Lower leg skin (tissue), 4 donors: ENCODE results near the gene ASF1A. TPM values are rescaled to one million over a fixed set of nuclear protein-coding genes. Genes with fewer than 3 reads are reported as not detected.

ENCODE experiments used
- DNase-seq, 2 donors: peaks; one replicate each; pipeline ENCODE4 v3.0.0-alpha.2; 2019; ENCODE audit warnings: low spot score in 2 of 2
- H3K4me3 ChIP-seq: fragments of 200-600 bp; sonication (generic); 2 replicates; pipeline ENCODE4 v1.5.1; 2017; ENCODE audit warnings: mild to moderate bottlenecking, low read depth; ENCODE audit not compliant: poor library complexity, severe bottlenecking
- POLR2A ChIP-seq, 2 donors: fragments of 450-650 bp; IDR thresholded peaks; one replicate each; pipeline ENCODE4 v1.6.1; 2016 to 2017; ENCODE audit warnings: antibody characterized with exemption in 2 of 2, mild to moderate bottlenecking in 1 of 2, moderate library complexity in 1 of 2
- WGBS, 2 donors: methylation state at CpG; one replicate each; pipeline ENCODE4 v1.1.5; 2018; 5-methylcytosine and 5-hydroxymethylcytosine counted together
- intact Hi-C: fragments of 100-400 bp; cut with DNase I; formaldehyde crosslinking; loops from one replicate; pipeline ENCODE4 v1.15.0; 2023; ENCODE audit warnings: low total_unique reads
- total RNA-seq, 4 donors: library from RNA; depleted of rRNA; stranded (reverse); fragments of >200 nt; gene quantifications; one replicate each; pipeline ENCODE4 v1.1.0, GENCODE V29; 2016
- TF ChIP-seq, protein P1 (sequence below), 3 donors: fragments of 450-650 bp; IDR thresholded peaks; one replicate each; pipeline ENCODE4 v1.5.1; 2016; ENCODE audit warnings: antibody characterized with exemption in 3 of 3, mild to moderate bottlenecking in 3 of 3, moderate library complexity in 2 of 3

ASF1A gene
- total RNA-seq, 4 donors from 2014 or later, result 6.9 to 15.4 (median 11.6) TPM

GRCh38 chr6:118921084-118921483 lies 27.1 kb downstream of the ASF1A start:
- no peak overlapping the region for H3K4me3 ChIP-seq
- TF ChIP-seq, protein P1, sequence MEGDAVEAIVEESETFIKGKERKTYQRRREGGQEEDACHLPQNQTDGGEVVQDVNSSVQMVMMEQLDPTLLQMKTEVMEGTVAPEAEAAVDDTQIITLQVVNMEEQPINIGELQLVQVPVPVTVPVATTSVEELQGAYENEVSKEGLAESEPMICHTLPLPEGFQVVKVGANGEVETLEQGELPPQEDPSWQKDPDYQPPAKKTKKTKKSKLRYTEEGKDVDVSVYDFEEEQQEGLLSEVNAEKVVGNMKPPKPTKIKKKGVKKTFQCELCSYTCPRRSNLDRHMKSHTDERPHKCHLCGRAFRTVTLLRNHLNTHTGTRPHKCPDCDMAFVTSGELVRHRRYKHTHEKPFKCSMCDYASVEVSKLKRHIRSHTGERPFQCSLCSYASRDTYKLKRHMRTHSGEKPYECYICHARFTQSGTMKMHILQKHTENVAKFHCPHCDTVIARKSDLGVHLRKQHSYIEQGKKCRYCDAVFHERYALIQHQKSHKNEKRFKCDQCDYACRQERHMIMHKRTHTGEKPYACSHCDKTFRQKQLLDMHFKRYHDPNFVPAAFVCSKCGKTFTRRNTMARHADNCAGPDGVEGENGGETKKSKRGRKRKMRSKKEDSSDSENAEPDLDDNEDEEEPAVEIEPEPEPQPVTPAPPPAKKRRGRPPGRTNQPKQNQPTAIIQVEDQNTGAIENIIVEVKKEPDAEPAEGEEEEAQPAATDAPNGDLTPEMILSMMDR (IDR thresholded peaks at IDR 0.05), result no peak
- no peak for TF ChIP-seq POLR2A (IDR thresholded peaks at IDR 0.05)
- DNase-seq, result no peak
- intact Hi-C loops, result no loop called here
- WGBS, 2 donors, result 93 to 96% methylated on average over 1 of the region's 1 CpG

- intact Hi-C loops, result no loop called here
- no peak for TF ChIP-seq POLR2A (IDR thresholded peaks at IDR 0.05)
- TF ChIP-seq, protein P1 (IDR thresholded peaks at IDR 0.05), result no peak
- DNase-seq, result no peak
- WGBS, 2 donors, result 82 to 99% methylated on average over 3 of the region's 3 CpGs
- no peak overlapping the region for H3K4me3 ChIP-seq
Measured at GRCh38 chr6:118923035-118923434, 29.1 kb downstream of the ASF1A start.

- DNase-seq, result no peak
- intact Hi-C loops, result no loop called here
- TF ChIP-seq POLR2A (IDR thresholded peaks at IDR 0.05), result no peak
- TF ChIP-seq, protein P1 (IDR thresholded peaks at IDR 0.05), result no peak
- WGBS, 2 donors, result 91 to 97% methylated on average over 3 of the region's 3 CpGs
- H3K4me3 ChIP-seq, result no peak overlapping the region
Measured at GRCh38 chr6:118930680-118931079, 36.7 kb downstream of the ASF1A start.

DNA sequence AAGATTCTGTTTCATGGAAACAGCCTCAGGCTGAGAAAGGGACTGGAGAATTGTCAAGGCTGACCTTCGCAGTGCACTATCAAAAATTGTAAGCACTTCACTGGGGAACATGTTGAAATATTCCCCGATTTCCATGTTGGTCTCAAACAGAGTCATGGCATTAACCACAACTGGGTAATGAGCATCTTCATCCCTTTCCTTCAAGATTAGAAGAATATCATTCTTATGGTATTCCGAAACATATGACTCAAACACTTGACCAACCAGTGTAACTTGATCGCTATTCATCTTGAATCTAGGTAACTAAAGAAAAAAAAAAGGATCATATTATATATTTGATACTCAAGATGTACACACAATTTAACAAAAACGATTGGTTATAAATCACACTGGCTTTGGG lies 37.5 kb downstream of the ASF1A start:
- no peak overlapping the region for H3K4me3 ChIP-seq
- 88 to 89% methylated on average over 5 of the region's 5 CpGs for WGBS, 2 donors
- intact Hi-C loops, result no loop called here
- no peak for DNase-seq
- TF ChIP-seq POLR2A (IDR thresholded peaks at IDR 0.05), result no peak
- TF ChIP-seq, protein P1 (IDR thresholded peaks at IDR 0.05), result no peak

- TF ChIP-seq, protein P1 (IDR thresholded peaks at IDR 0.05), result no peak
- no peak for TF ChIP-seq POLR2A (IDR thresholded peaks at IDR 0.05)
- no peak overlapping the region for H3K4me3 ChIP-seq
- 55 to 67% methylated on average over 2 of the region's 2 CpGs for WGBS, 2 donors
- DNase-seq, result no peak
- intact Hi-C loops, result no loop called here
Measured at GRCh38 chr6:118932421-118932820, 38.5 kb downstream of the ASF1A start.

- DNase-seq, result no peak
- H3K4me3 ChIP-seq, result peak overlapping the region; percentile 93
- 26 to 30% methylated on average over 8 of the region's 8 CpGs for WGBS, 2 donors
- intact Hi-C loops, result no loop called here
- TF ChIP-seq, protein P1 (IDR thresholded peaks at IDR 0.05), result no peak
- TF ChIP-seq POLR2A (IDR thresholded peaks at IDR 0.05), result no peak
Measured at GRCh38 chr6:118933855-118934460, 40.0 kb downstream of the ASF1A start.
